Spleen (tissue), 7 donors: ENCODE results near the gene FSCN2.

ENCODE experiments used
- POLR2A ChIP-seq, 3 donors: fragments of 450-650 bp; IDR thresholded peaks; one replicate each; pipeline ENCODE4 v1.5.1; 2017; ENCODE audit warnings: antibody characterized with exemption in 3 of 3, mild to moderate bottlenecking in 1 of 3
- TF ChIP-seq, protein P1 (sequence below), 11 experiments: fragments of 200-600 bp in 7 of 11; fragments of 450-650 bp in 4 of 11; sonication (generic) in 4 of 11; IDR thresholded peaks in 8 of 11; conservative IDR thresholded peaks in 3 of 11; 1 replicate in 7 of 11; 2 replicates in 4 of 11; pipeline versions ENCODE4 v1.4.0 to v1.8.0; 2016 to 2021; ENCODE audit warnings: antibody characterized with exemption in 11 of 11, inconsistent platforms in 4 of 11, mild to moderate bottlenecking in 1 of 11
- donor health status: DM: no; HTN: no; CAD: no; lungs with moderate emphysema.
- donor health status: DM: no; HTN: no; CAD: no.
- donor health status: DM: no; HTN: no; CAD: no.

DNA sequence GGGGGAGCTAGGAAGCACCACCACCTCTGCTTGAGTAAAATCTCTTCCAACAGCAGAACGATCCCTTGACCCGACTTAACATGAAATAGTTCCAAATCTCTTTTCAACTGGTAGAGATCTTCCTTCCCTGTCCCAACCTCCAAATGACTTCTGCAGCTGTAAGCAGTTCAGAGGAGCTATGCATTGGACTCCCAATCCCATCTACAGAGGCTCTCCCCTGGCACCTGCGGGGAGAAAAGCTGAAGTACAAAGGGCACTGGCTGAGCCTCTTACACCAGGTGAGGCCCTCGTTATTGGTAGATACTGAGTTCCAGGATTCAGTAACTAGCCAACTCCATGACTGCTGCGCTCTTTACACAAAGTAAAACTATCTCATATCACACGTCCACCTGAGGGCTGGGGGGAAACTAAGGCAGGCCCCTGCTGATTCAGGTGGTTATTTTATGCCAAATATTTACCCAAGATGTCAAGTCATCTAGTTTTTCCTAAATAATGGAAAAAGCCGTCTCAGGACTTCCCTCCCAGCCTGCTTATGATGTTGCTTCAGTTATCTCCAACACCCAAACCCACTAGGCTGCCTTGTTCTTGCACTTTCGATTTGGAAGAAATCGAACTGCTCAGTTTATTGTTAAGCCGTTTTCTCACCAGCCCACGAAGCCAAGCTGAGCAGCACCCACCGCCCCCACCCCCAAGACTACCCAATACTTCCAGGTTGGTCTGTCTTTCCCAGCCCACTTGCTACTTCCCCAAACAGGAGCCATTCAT lies 18.8 kb upstream of the FSCN2 start:
- TF ChIP-seq, protein P1, sequence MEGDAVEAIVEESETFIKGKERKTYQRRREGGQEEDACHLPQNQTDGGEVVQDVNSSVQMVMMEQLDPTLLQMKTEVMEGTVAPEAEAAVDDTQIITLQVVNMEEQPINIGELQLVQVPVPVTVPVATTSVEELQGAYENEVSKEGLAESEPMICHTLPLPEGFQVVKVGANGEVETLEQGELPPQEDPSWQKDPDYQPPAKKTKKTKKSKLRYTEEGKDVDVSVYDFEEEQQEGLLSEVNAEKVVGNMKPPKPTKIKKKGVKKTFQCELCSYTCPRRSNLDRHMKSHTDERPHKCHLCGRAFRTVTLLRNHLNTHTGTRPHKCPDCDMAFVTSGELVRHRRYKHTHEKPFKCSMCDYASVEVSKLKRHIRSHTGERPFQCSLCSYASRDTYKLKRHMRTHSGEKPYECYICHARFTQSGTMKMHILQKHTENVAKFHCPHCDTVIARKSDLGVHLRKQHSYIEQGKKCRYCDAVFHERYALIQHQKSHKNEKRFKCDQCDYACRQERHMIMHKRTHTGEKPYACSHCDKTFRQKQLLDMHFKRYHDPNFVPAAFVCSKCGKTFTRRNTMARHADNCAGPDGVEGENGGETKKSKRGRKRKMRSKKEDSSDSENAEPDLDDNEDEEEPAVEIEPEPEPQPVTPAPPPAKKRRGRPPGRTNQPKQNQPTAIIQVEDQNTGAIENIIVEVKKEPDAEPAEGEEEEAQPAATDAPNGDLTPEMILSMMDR (IDR thresholded peaks at IDR 0.05 in 8 of 11, conservative IDR thresholded peaks at IDR 0.05 in 3 of 11), result no peak
- TF ChIP-seq POLR2A (IDR thresholded peaks at IDR 0.05), result no peak
